H1 (cell line): ENCODE results near the gene SLC43A3. TPM values are rescaled to one million over a fixed set of nuclear protein-coding genes. Genes with fewer than 3 reads are reported as not detected.

Source experiments
- CHD1 ChIP-seq: IDR thresholded peaks from 2 replicates; pipeline ENCODE4 v1.6.1; 2012; ENCODE audit warnings: low read depth, low read length, improper control_type of control experiment
- CHD7 ChIP-seq: fragments of 300-600 bp; sonication (generic); IDR thresholded peaks from 2 replicates; pipeline ENCODE4 v1.7.1; 2012; ENCODE audit warnings: low read length, moderate library complexity, mild to moderate bottlenecking, inconsistent platforms; ENCODE audit not compliant: insufficient replicate concordance
- GABPA ChIP-seq: IDR thresholded peaks from 2 replicates; pipeline ENCODE4 v1.6.1; 2011; ENCODE audit warnings: mild to moderate bottlenecking, low read length, moderate library complexity, borderline replicate concordance; ENCODE audit not compliant: insufficient read depth
- NANOG ChIP-seq: IDR thresholded peaks from 2 replicates; pipeline ENCODE4 v1.6.1; 2011; ENCODE audit warnings: low read length, low read depth, mild to moderate bottlenecking, inconsistent platforms; ENCODE audit not compliant: insufficient read depth, poor library complexity, severe bottlenecking
- RBBP5 ChIP-seq: IDR thresholded peaks from 2 replicates; pipeline ENCODE4 v1.7.1; 2012; ENCODE audit warnings: low read depth, mild to moderate bottlenecking, inconsistent platforms, low read length, moderate library complexity, borderline replicate concordance
- RNF2 ChIP-seq: fragments of 200-900, 300-1000 bp; sonication (generic); IDR thresholded peaks from 2 replicates; pipeline ENCODE4 v1.7.1; 2016; ENCODE audit warnings: borderline replicate concordance, low read depth, mild to moderate bottlenecking, antibody characterized with exemption, low read length; ENCODE audit not compliant: poor library complexity, severe bottlenecking; ENCODE audit errors: missing control alignments
- SRF ChIP-seq: IDR thresholded peaks from 2 replicates; pipeline ENCODE4 v1.6.1; 2011; ENCODE audit warnings: mild to moderate bottlenecking, low read depth, low read length, moderate library complexity
- polyA plus RNA-seq, 7 experiments: library from polyadenylated mRNA; depleted of rRNA in 3 of 7; stranded (reverse) in 5 of 7; unstranded in 2 of 7; fragments of >200 nt in 5 of 7; fragments of 200-250 nt in 2 of 7; gene quantifications; 1 replicate in 5 of 7; 2 replicates in 1 of 7; 4 replicates in 1 of 7; pipeline versions ENCODE4 v1.2.1 to v1.2.3, GENCODE V29; 2011 to 2013; ENCODE audit warnings: missing spikeins in 2 of 7, mixed read lengths in 2 of 7
- total RNA-seq: library from RNA; stranded (reverse); fragmentation: NEBNext Ultra II Directional; extraction: Animal tissue kit (Norgen Biotek cat#: 25700); gene quantifications from 2 replicates; pipeline ENCODE4 v1.2.1, GENCODE V29; 2021

SLC43A3 gene
- total and polyA plus RNA-seq, 2 of the 8 experiments (the other 6 are each of a cell fraction or from before 2014, with no cell fraction given) = 31.8 to 67.8 TPM

- no peak for TF ChIP-seq CHD7
- TF ChIP-seq GABPA = no peak
- TF ChIP-seq CHD1 = no peak
- no peak for TF ChIP-seq SRF
- TF ChIP-seq RNF2 = no peak
- no peak for TF ChIP-seq NANOG
- TF ChIP-seq RBBP5 = no peak
Measured at GRCh38 chr11:57391111-57391510, 35.8 kb downstream of the SLC43A3 start (continued).
